ENCODE measurements around the gene NFKBIL1. TPM values are rescaled to one million over a fixed set of nuclear protein-coding genes. Genes with fewer than 3 reads are reported as not detected.
A peak's percentile ranks its signal among the peaks of the same experiment; 100 is the strongest.

Gene NFKBIL1
- total and polyA plus RNA-seq, 4 donors = 3.3 to 9.6 (median 7.4) TPM

DNA sequence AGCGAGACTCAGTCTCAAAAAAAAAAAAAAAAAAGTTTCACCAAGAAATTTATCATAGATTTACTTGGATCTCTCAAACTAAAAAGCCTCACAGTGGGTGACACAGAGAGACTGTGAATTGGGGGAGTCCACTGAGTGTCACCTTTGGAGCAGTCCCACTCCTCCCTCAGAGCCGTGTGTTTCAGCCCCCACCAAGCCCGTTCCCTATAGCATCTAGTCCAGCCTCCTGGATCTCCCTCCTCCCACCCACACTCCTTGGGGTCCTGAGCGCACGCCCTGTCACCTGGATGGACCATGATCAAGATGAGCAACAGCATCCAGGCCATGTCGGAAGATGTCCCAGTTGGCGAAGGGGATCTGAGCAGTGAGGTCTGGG is 45.0 kb downstream of the NFKBIL1 start (continued):
- no peak for TF ChIP-seq FOXA1 (IDR thresholded peaks at IDR 0.05)
- TF ChIP-seq ATF3 (IDR thresholded peaks at IDR 0.05) = no peak
- TF ChIP-seq, protein P1, sequence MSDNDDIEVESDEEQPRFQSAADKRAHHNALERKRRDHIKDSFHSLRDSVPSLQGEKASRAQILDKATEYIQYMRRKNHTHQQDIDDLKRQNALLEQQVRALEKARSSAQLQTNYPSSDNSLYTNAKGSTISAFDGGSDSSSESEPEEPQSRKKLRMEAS (IDR thresholded peaks at IDR 0.05) = no peak
- no peak for TF ChIP-seq RXRA (IDR thresholded peaks at IDR 0.05)
- TF ChIP-seq SP1 (IDR thresholded peaks at IDR 0.05) = no peak
- no peak for TF ChIP-seq GABPA (IDR thresholded peaks at IDR 0.05 in 1 of 2, conservative IDR thresholded peaks at IDR 0.05 in 1 of 2)
- TF ChIP-seq FOXA2 (IDR thresholded peaks at IDR 0.05) = no peak

- Histone ChIP-seq H3K4me1 (ENCODE audit: control insufficient read depth in 4 of 4, insufficient read depth in 4 of 4, low read length in 3 of 4) (peaks cover 0 to 6% (median 4%) of the 10 kb centered on the region in 4 donors), H3K36me3 (ENCODE audit: control insufficient read depth in 4 of 4, insufficient read depth in 3 of 4, low read depth in 1 of 4, low read length in 3 of 4) (no peaks in the 10 kb centered on the region), H3K9me3 (ENCODE audit: control insufficient read depth in 4 of 4, low read length in 3 of 4) (no peaks in the 10 kb centered on the region), H3K27ac (ENCODE audit: low read depth in 1 of 2, low read length in 2 of 2) (no peak overlapping the region), H3K27me3 (ENCODE audit: control insufficient read depth in 4 of 4, insufficient read depth in 4 of 4, low read length in 3 of 4) (no peaks in the 10 kb centered on the region), H3K9ac (ENCODE audit: low read depth in 1 of 2, low read length in 2 of 2) (no peak overlapping the region), H3K4me3 (ENCODE audit: low read depth in 1 of 3, low read length in 3 of 3) (no peak overlapping the region)
- TF ChIP-seq TAF1 (conservative IDR thresholded peaks at IDR 0.05) (no peak), ATF3 (IDR thresholded peaks at IDR 0.05) (no peak), YY1 (IDR thresholded peaks at IDR 0.05) (no peak), RAD21 (IDR thresholded peaks at IDR 0.05) (peak; percentile 56 to 69), GABPA (IDR thresholded peaks at IDR 0.05 in 1 of 2, conservative IDR thresholded peaks at IDR 0.05 in 1 of 2) (no peak), FOXA1 (IDR thresholded peaks at IDR 0.05) (no peak)
- TF ChIP-seq, protein P2, sequence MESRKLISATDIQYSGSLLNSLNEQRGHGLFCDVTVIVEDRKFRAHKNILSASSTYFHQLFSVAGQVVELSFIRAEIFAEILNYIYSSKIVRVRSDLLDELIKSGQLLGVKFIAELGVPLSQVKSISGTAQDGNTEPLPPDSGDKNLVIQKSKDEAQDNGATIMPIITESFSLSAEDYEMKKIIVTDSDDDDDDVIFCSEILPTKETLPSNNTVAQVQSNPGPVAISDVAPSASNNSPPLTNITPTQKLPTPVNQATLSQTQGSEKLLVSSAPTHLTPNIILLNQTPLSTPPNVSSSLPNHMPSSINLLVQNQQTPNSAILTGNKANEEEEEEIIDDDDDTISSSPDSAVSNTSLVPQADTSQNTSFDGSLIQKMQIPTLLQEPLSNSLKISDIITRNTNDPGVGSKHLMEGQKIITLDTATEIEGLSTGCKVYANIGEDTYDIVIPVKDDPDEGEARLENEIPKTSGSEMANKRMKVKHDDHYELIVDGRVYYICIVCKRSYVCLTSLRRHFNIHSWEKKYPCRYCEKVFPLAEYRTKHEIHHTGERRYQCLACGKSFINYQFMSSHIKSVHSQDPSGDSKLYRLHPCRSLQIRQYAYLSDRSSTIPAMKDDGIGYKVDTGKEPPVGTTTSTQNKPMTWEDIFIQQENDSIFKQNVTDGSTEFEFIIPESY (IDR thresholded peaks at IDR 0.05) = no peak
- TF ChIP-seq, protein P3, sequence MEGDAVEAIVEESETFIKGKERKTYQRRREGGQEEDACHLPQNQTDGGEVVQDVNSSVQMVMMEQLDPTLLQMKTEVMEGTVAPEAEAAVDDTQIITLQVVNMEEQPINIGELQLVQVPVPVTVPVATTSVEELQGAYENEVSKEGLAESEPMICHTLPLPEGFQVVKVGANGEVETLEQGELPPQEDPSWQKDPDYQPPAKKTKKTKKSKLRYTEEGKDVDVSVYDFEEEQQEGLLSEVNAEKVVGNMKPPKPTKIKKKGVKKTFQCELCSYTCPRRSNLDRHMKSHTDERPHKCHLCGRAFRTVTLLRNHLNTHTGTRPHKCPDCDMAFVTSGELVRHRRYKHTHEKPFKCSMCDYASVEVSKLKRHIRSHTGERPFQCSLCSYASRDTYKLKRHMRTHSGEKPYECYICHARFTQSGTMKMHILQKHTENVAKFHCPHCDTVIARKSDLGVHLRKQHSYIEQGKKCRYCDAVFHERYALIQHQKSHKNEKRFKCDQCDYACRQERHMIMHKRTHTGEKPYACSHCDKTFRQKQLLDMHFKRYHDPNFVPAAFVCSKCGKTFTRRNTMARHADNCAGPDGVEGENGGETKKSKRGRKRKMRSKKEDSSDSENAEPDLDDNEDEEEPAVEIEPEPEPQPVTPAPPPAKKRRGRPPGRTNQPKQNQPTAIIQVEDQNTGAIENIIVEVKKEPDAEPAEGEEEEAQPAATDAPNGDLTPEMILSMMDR (IDR thresholded peaks at IDR 0.05; ENCODE audit: low read depth, low read length, missing input control) = peak; percentile 33
- WGBS = 20% methylated on average over 2 of the region's 2 CpGs
- no peak for DNase-seq (ENCODE audit: low spot score)
Observed at GRCh38 chr6:31597006-31597405, 49.6 kb downstream of the NFKBIL1 start.

GRCh38 chr6:31607317-31607716 is 59.9 kb downstream of the NFKBIL1 start:
- WGBS = 82% methylated on average over 1 of the region's 1 CpG
- no peak for DNase-seq (ENCODE audit: low spot score)
- Histone ChIP-seq H3K36me3 (ENCODE audit: control insufficient read depth in 4 of 4, insufficient read depth in 3 of 4, low read depth in 1 of 4, low read length in 3 of 4) (no peaks in the 10 kb centered on the region), H3K27me3 (ENCODE audit: control insufficient read depth in 4 of 4, insufficient read depth in 4 of 4, low read length in 3 of 4) (no peaks in the 10 kb centered on the region), H3K4me3 (ENCODE audit: low read depth in 1 of 3, low read length in 3 of 3) (no peak overlapping the region), H3K27ac (ENCODE audit: low read depth in 1 of 2, low read length in 2 of 2) (no peak overlapping the region), H3K9me3 (ENCODE audit: control insufficient read depth in 4 of 4, low read length in 3 of 4) (no peaks in the 10 kb centered on the region), H3K9ac (ENCODE audit: low read depth in 1 of 2, low read length in 2 of 2) (no peak overlapping the region), H3K4me1 (ENCODE audit: control insufficient read depth in 4 of 4, insufficient read depth in 4 of 4, low read length in 3 of 4) (no peaks in the 10 kb centered on the region)
- TF ChIP-seq, protein P3 (IDR thresholded peaks at IDR 0.05; ENCODE audit: low read depth, low read length, missing input control) = no peak
- TF ChIP-seq NR2F2 (IDR thresholded peaks at IDR 0.05) (no peak), FOXA2 (IDR thresholded peaks at IDR 0.05) (no peak), HNF4G (IDR thresholded peaks at IDR 0.05) (no peak), EGR1 (IDR thresholded peaks at IDR 0.05; ENCODE audit: low read depth in 2 of 2) (no peak), JUND (IDR thresholded peaks at IDR 0.05) (no peak)

Measured in liver (tissue), 9 donors.